Measurements from ENCODE around the gene PAX7.
"Not testable (repeated sequence)": the region's sequence is repeated elsewhere in the genome, so short reads cannot be mapped to it uniquely, and the experiment has no call there.

Gene PAX7

GRCh38 chr1:18630511-18631495 is at the start of gene PAX7:
TSS of gene PAX7 (plus strand) at chr1:18630846. CDS start at chr1:18631604, 758 bp downstream.
- no peak for ATAC-seq (replicated peaks; ENCODE audit: extremely low read depth, poor library complexity, severe bottlenecking)

DNA sequence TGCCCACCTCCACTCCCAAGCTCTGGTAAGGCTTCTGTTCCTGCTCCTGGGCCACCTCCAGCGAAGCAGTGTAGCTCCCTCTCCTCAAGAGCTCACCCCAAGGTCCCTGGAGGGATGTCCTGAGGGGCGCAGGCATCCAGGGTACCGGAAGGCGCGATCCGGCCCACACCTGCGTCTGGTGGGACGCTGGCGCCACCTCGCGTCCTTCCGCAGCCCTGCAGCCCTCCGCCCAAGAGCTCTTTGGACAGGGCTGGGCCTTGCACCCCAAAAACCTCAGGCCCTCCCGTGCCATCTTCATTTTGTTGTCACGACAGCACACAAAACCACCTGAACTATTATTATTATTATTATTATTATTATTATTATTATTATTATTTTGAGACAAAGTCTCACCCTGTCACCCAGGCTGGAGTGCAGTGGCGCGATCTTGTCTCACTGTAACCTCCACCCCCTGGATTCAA is 49.2 kb upstream of the PAX7 start:
- Mint-ChIP-seq H3K36me3 (ENCODE audit: insufficient read depth) (no peaks in the 10 kb centered on the region), H3K4me3 (no peak overlapping the region), H3K4me1 (no peaks in the 10 kb centered on the region), H3K27ac (ENCODE audit: low read depth) (no peak overlapping the region), H3K9me3 (no peaks in the 10 kb centered on the region), H3K27me3 (peaks cover 42% of the 10 kb centered on the region)
- ATAC-seq (replicated peaks; ENCODE audit: extremely low read depth, poor library complexity, severe bottlenecking) = no peak
- DNase-seq (ENCODE audit: low spot score in 2 of 2) = no peak

More at GRCh38 chr1:18630511-18631495, at the start of gene PAX7:
- H3K27me3 Mint-ChIP-seq = peaks cover 98% of the 10 kb centered on the region
- H3K36me3 Mint-ChIP-seq (ENCODE audit: insufficient read depth) = peaks cover 4% of the 10 kb centered on the region
- peaks cover under 1% of the 10 kb centered on the region for H3K4me1 Mint-ChIP-seq
- no peak within 1 kb of the TSS for H3K27ac Mint-ChIP-seq (ENCODE audit: low read depth)
- H3K4me3 Mint-ChIP-seq = no peak within 1 kb of the TSS
- DNase-seq (ENCODE audit: low spot score in 2 of 2) = no peak
- no peaks in the 10 kb centered on the region for H3K9me3 Mint-ChIP-seq

GRCh38 chr1:18582890-18583289 is 47.8 kb upstream of the PAX7 start:
- H3K9me3 Mint-ChIP-seq = no peaks in the 10 kb centered on the region
- peaks cover 45% of the 10 kb centered on the region for H3K27me3 Mint-ChIP-seq
- H3K4me1 Mint-ChIP-seq = no peaks in the 10 kb centered on the region
- no peak overlapping the region for H3K27ac Mint-ChIP-seq (ENCODE audit: low read depth)
- no peak overlapping the region for H3K4me3 Mint-ChIP-seq
- no peak for DNase-seq (ENCODE audit: low spot score in 2 of 2)
- H3K36me3 Mint-ChIP-seq (ENCODE audit: insufficient read depth) = no peaks in the 10 kb centered on the region
- no peak for ATAC-seq (replicated peaks; ENCODE audit: extremely low read depth, poor library complexity, severe bottlenecking)

DNA sequence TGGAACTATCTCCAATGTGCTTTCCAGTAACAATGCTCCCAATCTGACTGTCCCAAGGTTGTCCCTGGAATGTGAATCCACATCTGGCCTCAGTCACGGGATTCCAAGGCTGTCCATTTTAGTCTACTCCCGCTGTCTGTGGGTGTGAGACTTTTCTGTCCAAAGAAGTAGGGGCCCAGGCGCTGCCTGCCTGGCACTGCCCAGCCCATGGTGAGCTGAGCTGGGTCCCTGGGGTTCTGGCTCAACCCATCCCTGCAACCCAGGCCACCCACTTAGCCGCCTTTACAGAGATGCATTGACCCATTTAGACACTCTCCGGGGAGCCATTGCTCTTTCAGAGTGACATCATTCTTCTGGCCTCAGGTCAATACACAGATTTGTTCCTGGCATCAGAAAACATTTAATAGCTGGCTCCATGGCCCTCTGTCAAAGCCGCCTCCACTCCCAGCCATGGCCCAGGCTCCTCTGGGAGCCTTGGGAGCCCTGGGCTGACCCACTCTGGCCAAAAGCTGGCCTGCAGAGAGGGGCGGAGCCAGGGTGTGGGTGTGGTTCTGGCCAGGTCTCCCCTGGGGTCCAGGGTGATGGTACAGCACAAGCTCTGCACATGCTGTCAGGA is 47.2 kb upstream of the PAX7 start:
- no peak overlapping the region for H3K27ac Mint-ChIP-seq (ENCODE audit: low read depth)
- H3K4me3 Mint-ChIP-seq = no peak overlapping the region
- ATAC-seq (replicated peaks; ENCODE audit: extremely low read depth, poor library complexity, severe bottlenecking) (no peak), DNase-seq (ENCODE audit: low spot score in 2 of 2) (no peak)
- H3K36me3 Mint-ChIP-seq (ENCODE audit: insufficient read depth) = no peaks in the 10 kb centered on the region
- peaks cover 50% of the 10 kb centered on the region for H3K27me3 Mint-ChIP-seq
- H3K9me3 Mint-ChIP-seq = no peaks in the 10 kb centered on the region
- no peaks in the 10 kb centered on the region for H3K4me1 Mint-ChIP-seq

DNA sequence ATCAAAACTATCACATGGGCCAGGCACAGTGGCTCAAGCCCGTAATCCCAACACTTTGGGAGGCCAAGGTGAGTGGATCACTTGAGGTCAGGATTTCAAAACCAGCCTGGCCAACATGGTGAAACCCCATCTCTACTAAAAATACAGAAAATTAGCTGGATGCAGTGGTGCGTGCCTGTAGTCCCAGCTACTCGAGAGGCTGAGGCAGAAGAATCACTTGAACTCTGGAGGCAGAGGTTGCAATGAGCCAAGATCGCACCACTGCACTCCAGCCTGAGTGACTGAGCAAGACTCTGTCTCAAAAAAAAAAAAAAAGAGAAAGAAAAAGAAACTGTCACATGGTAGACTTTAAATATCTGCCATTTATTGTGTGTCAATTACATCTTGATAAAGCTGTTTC is 44.6 kb upstream of the PAX7 start:
- H3K9me3 Mint-ChIP-seq; H3K4me1 Mint-ChIP-seq; DNase-seq (ENCODE audit: low spot score in 2 of 2); H3K27ac Mint-ChIP-seq (ENCODE audit: low read depth); H3K4me3 Mint-ChIP-seq; H3K36me3 Mint-ChIP-seq (ENCODE audit: insufficient read depth); ATAC-seq (replicated peaks; ENCODE audit: extremely low read depth, poor library complexity, severe bottlenecking): not testable (repeated sequence)
- H3K27me3 Mint-ChIP-seq = peaks cover 47% of the 10 kb centered on the region

DNA sequence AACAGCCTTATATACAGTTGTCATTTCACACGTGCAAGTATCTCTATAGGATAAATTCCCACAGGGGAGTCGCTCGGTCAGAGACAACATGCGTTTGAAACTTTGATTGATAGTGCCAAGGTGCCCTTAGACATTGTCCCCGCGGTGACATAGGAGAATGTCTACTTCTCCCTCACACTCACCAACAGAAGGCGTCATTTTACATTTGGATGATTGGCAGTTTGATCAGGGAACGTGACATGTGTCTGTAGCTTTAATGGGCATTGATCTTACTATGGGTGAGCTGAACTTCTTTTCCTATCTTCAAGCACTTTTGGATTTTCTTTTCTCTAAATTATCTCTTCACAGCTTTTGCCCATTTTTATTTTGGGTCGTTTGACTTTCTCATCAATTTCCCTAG is 42.6 kb upstream of the PAX7 start:
- no peaks in the 10 kb centered on the region for H3K36me3 Mint-ChIP-seq (ENCODE audit: insufficient read depth)
- no peak overlapping the region for H3K4me3 Mint-ChIP-seq
- H3K27ac Mint-ChIP-seq (ENCODE audit: low read depth) = no peak overlapping the region
- DNase-seq (ENCODE audit: low spot score in 2 of 2) = no peak
- H3K9me3 Mint-ChIP-seq = no peaks in the 10 kb centered on the region
- ATAC-seq (replicated peaks; ENCODE audit: extremely low read depth, poor library complexity, severe bottlenecking) = no peak
- peaks cover 50% of the 10 kb centered on the region for H3K27me3 Mint-ChIP-seq
- H3K4me1 Mint-ChIP-seq = no peaks in the 10 kb centered on the region

- ATAC-seq (replicated peaks; ENCODE audit: extremely low read depth, poor library complexity, severe bottlenecking) = no peak
- H3K27me3 Mint-ChIP-seq = peaks cover 56% of the 10 kb centered on the region
Measured at GRCh38 chr1:18592368-18592767, 38.3 kb upstream of the PAX7 start.

DNA sequence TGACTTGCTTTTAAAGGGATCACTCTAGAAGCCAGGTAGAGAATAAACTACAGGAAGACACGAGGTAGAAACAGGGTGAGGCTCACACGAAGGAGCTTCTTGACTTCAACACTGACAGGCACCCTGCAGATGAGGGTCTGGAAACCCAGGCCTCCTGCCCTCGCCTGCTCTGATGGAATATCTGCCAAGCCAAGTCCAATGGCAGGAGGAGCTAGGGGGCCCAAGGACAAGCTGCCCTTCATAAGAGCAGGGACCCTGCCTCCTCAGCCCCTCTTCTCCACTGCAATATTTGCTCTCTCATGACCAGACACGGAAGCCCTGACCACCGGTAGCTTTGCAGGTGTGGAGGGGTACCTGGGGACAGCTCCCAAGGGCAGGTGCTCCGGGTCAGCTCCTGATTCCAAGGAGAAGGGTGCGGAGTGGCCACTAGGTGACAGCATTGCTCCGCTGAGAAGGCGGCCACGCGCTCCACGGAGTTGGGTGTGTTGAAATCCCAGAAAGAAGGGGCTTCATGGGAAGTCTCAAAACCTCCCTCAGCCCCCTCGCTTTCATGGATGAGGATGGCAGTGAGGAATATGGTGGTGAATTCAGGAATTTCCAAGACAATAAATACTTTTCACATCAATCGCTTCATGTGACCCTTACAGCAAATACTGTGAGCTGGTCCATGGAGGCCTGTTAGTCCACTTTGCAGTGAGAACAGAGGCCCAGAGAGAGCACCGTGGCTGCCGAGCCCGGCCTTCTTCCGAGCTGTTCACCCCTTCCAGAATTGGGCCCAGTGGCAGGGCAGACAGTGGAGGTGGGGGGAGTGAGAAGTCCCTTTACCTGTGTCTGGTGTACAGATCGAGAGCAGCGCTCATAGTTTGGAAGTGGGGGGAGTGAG is 33.2 kb upstream of the PAX7 start:
- ATAC-seq (replicated peaks; ENCODE audit: extremely low read depth, poor library complexity, severe bottlenecking) (no peak), DNase-seq (ENCODE audit: low spot score in 2 of 2) (no peak)
- Mint-ChIP-seq H3K4me3 (no peak overlapping the region), H3K27ac (ENCODE audit: low read depth) (no peak overlapping the region), H3K4me1 (no peaks in the 10 kb centered on the region), H3K9me3 (no peaks in the 10 kb centered on the region), H3K27me3 (peaks cover 50% of the 10 kb centered on the region), H3K36me3 (ENCODE audit: insufficient read depth) (peaks cover 2% of the 10 kb centered on the region)

More at GRCh38 chr1:18592368-18592767, 38.3 kb upstream of the PAX7 start:
- H3K27ac Mint-ChIP-seq (ENCODE audit: low read depth) = no peak overlapping the region
- H3K36me3 Mint-ChIP-seq (ENCODE audit: insufficient read depth) = no peaks in the 10 kb centered on the region
- no peaks in the 10 kb centered on the region for H3K4me1 Mint-ChIP-seq
- no peak overlapping the region for H3K4me3 Mint-ChIP-seq
- H3K9me3 Mint-ChIP-seq = no peaks in the 10 kb centered on the region
- DNase-seq (ENCODE audit: low spot score in 2 of 2) = no peak

- ATAC-seq (replicated peaks; ENCODE audit: extremely low read depth, poor library complexity, severe bottlenecking) (no peak), DNase-seq (ENCODE audit: low spot score in 2 of 2) (no peak)
- Mint-ChIP-seq H3K4me3 (no peak overlapping the region), H3K36me3 (ENCODE audit: insufficient read depth) (peaks cover 2% of the 10 kb centered on the region), H3K27me3 (peaks cover 40% of the 10 kb centered on the region), H3K4me1 (no peaks in the 10 kb centered on the region), H3K27ac (ENCODE audit: low read depth) (no peak overlapping the region), H3K9me3 (no peaks in the 10 kb centered on the region)
Measured at GRCh38 chr1:18599086-18599485, 31.6 kb upstream of the PAX7 start.

- ATAC-seq (replicated peaks; ENCODE audit: extremely low read depth, poor library complexity, severe bottlenecking) (no peak), DNase-seq (ENCODE audit: low spot score in 2 of 2) (no peak)
- H3K9me3 Mint-ChIP-seq = no peaks in the 10 kb centered on the region
- peaks cover 2% of the 10 kb centered on the region for H3K36me3 Mint-ChIP-seq (ENCODE audit: insufficient read depth)
- no peak overlapping the region for H3K4me3 Mint-ChIP-seq
- H3K27me3 Mint-ChIP-seq = peaks cover 38% of the 10 kb centered on the region
- H3K4me1 Mint-ChIP-seq = no peaks in the 10 kb centered on the region
- no peak overlapping the region for H3K27ac Mint-ChIP-seq (ENCODE audit: low read depth)
Measured at GRCh38 chr1:18599704-18600103, 30.9 kb upstream of the PAX7 start.

DNA sequence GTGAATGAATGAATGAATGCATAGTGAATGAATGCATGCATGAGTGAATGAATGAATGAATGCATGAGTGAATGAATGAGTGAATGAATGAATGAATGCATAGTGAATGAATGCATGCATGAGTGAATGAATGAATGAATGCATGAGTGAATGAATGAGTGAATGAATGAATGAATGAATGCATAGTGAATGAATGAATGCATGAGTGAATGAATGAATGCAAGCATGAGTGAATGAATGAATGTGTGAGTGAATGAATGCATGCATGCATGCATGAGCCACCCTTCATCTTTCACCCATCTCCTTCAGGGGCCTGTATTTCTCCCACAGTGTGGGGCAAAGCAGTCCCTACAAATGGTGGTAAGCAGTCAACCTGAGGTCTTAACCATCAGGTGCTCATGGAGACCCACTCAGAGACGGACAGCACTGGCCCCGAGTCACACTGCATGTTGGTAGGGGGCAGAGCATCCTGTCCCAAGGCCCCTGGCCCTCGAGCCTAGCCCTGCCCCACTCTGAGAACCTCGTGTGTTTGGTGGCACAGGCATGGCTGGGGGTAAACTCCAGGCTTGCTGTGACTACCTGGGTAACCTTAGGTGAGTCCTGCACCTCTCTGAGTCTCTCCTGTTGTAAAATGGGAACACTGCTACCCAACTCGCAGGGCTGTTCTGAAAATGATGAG is 28.0 kb upstream of the PAX7 start:
- Mint-ChIP-seq H3K27ac (ENCODE audit: low read depth) (no peak overlapping the region), H3K4me1 (no peaks in the 10 kb centered on the region)

More for the DNA sequence above, 28.0 kb upstream of the PAX7 start:
- H3K4me3 Mint-ChIP-seq = no peak overlapping the region
- H3K27me3 Mint-ChIP-seq = peaks cover 32% of the 10 kb centered on the region
- no peaks in the 10 kb centered on the region for H3K9me3 Mint-ChIP-seq
- no peak for ATAC-seq (replicated peaks; ENCODE audit: extremely low read depth, poor library complexity, severe bottlenecking)
- no peak for DNase-seq (ENCODE audit: low spot score in 2 of 2)
- peaks cover 2% of the 10 kb centered on the region for H3K36me3 Mint-ChIP-seq (ENCODE audit: insufficient read depth)
